Calu3 (cell line): ENCODE results near the gene ZNF672. TPM values are rescaled to one million over a fixed set of nuclear protein-coding genes. Genes with fewer than 3 reads are reported as not detected.
A peak's percentile ranks its signal among the peaks of the same experiment; 100 is the strongest.
"Not testable (repeated sequence)": the region's sequence is repeated elsewhere in the genome, so short reads cannot be mapped to it uniquely, and the experiment has no call there.

ENCODE experiments used
- Bru-seq: library from RNA; stranded (reverse); fragments of 400-500 nt; gene quantifications from one replicate; lab custom pipeline; 2021; lab: Mats Ljungman, UMichigan
- BruChase-seq, 2 experiments: library from RNA; stranded (reverse); fragments of 400-500 nt; gene quantifications; one replicate each; lab custom pipeline; 2021; lab: Mats Ljungman, UMichigan
- BruUV-seq: library from RNA; stranded (reverse); fragments of 400-500 nt; replicated peaks from 2 replicates; lab custom pipeline; 2021; lab: Mats Ljungman, UMichigan
- CTCF ChIA-PET: fragments of 300-600 bp; sonication (Branson Sonifier 250); formaldehyde crosslinking; loops from one replicate; lab custom pipeline; 2022; ENCODE audit warnings: antibody characterized with exemption; lab: Charles Lee
- DNase-seq: peaks from one replicate; pipeline ENCODE4 v3.0.0; 2022
- H3K27ac Mint-ChIP-seq: one replicate; pipeline ENCODE4 v1.8.0; 2022; ENCODE audit warnings: mixed read lengths; ENCODE audit not compliant: unreplicated experiment
- H3K27me3 Mint-ChIP-seq: one replicate; pipeline ENCODE4 v1.8.0; 2022; ENCODE audit warnings: mixed read lengths; ENCODE audit not compliant: unreplicated experiment
- H3K36me3 Mint-ChIP-seq: one replicate; pipeline ENCODE4 v1.8.0; 2022; ENCODE audit warnings: mild to moderate bottlenecking, moderate library complexity, mixed read lengths; ENCODE audit not compliant: insufficient read depth, unreplicated experiment
- H3K4me1 Mint-ChIP-seq: one replicate; pipeline ENCODE4 v1.8.0; 2022; ENCODE audit warnings: mild to moderate bottlenecking, low read depth, mixed read lengths; ENCODE audit not compliant: unreplicated experiment
- H3K4me3 Mint-ChIP-seq: one replicate; pipeline ENCODE4 v1.8.0; 2022; ENCODE audit warnings: mild to moderate bottlenecking, low read depth, moderate library complexity, mixed read lengths; ENCODE audit not compliant: unreplicated experiment
- H3K9me3 Mint-ChIP-seq: one replicate; pipeline ENCODE4 v1.8.0; 2022; ENCODE audit warnings: low read depth, mixed read lengths; ENCODE audit not compliant: unreplicated experiment
- intact Hi-C: fragments of 100-400 bp; cut with micrococcal nuclease; formaldehyde crosslinking; loops from one replicate; pipeline ENCODE4 v1.10.0; 2022; ENCODE audit not compliant: unreplicated experiment
- long read RNA-seq: library from polyadenylated mRNA; stranded (forward); transcript quantifications from one replicate; pipeline ENCODE4 v2.0.0, GENCODE V29; 2022
- total RNA-seq: library from RNA; stranded (reverse); gene quantifications from 2 replicates; pipeline ENCODE4 v1.2.3, GENCODE V29; 2022
- TF ChIP-seq, protein P1 (sequence below): fragments of 200-600 bp; IDR thresholded peaks from one replicate; pipeline ENCODE4 v1.8.0; 2022; ENCODE audit warnings: antibody characterized with exemption; ENCODE audit not compliant: unreplicated experiment

The ZNF672 gene
- total RNA-seq (28.3 and 28.7 TPM in 2 replicates), Bru-seq, nascent RNA (percentile 71 among the genes with signal in this experiment), BruChase-seq, experiment 1, labeled RNA remaining after a 6-hour chase (percentile 63 among the genes with signal in this experiment), BruChase-seq, experiment 2, labeled RNA remaining after a 2-hour chase (percentile 84 among the genes with signal in this experiment)
- long read RNA-seq, transcript ZNF672-201 (4 exons, 2,989 nt), result major isoform, 12 of 21 reads
- long read RNA-seq, partial matches to known transcripts, result 1 of 21 reads
- long read RNA-seq, other reads (novel, unspliced or antisense), result 8 of 21 reads

DNA sequence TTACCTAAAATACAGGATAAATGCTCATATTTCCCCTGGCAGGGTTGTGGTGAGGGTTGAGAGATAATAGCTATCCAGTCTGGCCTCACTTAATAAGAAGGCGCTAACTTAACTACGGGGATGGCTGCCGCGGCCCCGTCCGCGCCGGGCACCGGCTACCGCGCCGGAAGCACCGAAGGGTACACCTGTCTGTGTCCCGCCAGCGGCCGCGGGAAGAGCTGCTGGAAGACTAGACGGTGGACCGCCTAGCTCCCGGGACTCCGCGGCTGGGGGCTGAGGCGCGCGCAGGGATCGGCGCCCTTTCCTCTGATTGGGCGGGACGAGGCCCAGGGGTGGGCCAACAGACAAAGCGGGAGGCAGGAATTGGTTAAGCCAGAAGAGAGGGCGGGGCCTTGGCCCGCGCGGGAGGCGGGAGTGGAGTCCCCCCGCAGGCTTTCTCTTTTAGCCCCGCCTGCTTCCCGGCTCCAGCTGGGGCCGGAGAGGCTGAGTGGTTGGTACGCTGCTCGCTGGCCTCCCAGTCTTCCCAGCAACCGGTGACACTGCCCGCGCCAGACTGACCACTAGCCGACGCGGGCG lies at the start of gene ZNF672:
TSS of gene ZNF672 (plus strand) at position 444 of the 576 bp plus-strand sequence. CDS start 9,051 bp downstream, outside the sequence.
- peak; percentile 99 for DNase-seq
- TF ChIP-seq, protein P1, sequence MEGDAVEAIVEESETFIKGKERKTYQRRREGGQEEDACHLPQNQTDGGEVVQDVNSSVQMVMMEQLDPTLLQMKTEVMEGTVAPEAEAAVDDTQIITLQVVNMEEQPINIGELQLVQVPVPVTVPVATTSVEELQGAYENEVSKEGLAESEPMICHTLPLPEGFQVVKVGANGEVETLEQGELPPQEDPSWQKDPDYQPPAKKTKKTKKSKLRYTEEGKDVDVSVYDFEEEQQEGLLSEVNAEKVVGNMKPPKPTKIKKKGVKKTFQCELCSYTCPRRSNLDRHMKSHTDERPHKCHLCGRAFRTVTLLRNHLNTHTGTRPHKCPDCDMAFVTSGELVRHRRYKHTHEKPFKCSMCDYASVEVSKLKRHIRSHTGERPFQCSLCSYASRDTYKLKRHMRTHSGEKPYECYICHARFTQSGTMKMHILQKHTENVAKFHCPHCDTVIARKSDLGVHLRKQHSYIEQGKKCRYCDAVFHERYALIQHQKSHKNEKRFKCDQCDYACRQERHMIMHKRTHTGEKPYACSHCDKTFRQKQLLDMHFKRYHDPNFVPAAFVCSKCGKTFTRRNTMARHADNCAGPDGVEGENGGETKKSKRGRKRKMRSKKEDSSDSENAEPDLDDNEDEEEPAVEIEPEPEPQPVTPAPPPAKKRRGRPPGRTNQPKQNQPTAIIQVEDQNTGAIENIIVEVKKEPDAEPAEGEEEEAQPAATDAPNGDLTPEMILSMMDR, result no peak
- intact Hi-C loops, result loop anchor here (1.0 kb wide), 1 partner anchor 35 kb away; no protein-coding TSS in a partner anchor
- no peaks in the 10 kb centered on the region for H3K36me3 Mint-ChIP-seq
- BruUV-seq, result no TSS peak
- H3K27ac Mint-ChIP-seq, result no peak within 1 kb of the TSS
- H3K9me3 Mint-ChIP-seq, result no peaks in the 10 kb centered on the region
- no peak within 1 kb of the TSS for H3K4me3 Mint-ChIP-seq
- H3K4me1 Mint-ChIP-seq, result no peaks in the 10 kb centered on the region
- CTCF ChIA-PET, result interaction anchor here (0.7 to 3.5 kb wide), 8 partner anchors 9 to 134 kb away, joined by 3 to 21 read pairs (median 6); partner anchors contain the start of genes SH3BP5L and ZNF692
- H3K27me3 Mint-ChIP-seq, result no peaks in the 10 kb centered on the region

DNA sequence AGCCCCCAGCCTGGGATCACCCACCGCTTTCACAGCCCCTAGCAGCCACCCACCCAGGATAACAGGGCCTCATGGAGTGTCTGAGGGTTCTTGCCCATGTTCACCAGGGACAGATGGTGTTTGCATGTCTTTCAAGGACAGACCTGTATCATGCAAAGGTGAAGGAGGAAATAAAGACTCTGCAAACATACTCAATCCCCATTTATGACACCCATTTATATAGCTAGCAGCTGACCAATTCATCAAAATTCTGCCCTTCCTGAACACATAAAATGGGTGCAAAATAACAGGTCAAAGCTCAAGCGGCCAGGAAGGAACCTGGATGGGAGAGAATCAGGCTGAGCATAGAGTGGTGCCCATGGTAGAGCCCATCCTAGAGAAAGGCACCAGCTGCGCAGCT lies 49.7 kb upstream of the ZNF672 start:
- no TSS peak for BruUV-seq
- no peak for DNase-seq
- Mint-ChIP-seq H3K4me3 (no peak overlapping the region), H3K9me3 (peaks cover 5% of the 10 kb centered on the region), H3K36me3 (no peaks in the 10 kb centered on the region), H3K27me3 (no peaks in the 10 kb centered on the region), H3K27ac (no peak overlapping the region), H3K4me1 (no peaks in the 10 kb centered on the region)
- TF ChIP-seq, protein P1, result no peak
- CTCF ChIA-PET, result no interaction called here
- intact Hi-C loops, result no loop called here

- H3K27me3 Mint-ChIP-seq, DNase-seq, BruUV-seq, H3K9me3 Mint-ChIP-seq, intact Hi-C loops, H3K4me3 Mint-ChIP-seq, H3K36me3 Mint-ChIP-seq, H3K4me1 Mint-ChIP-seq, CTCF ChIA-PET, H3K27ac Mint-ChIP-seq: not testable (repeated sequence)
Measured at GRCh38 chr1:248789337-248789736, 48.7 kb upstream of the ZNF672 start.

DNA sequence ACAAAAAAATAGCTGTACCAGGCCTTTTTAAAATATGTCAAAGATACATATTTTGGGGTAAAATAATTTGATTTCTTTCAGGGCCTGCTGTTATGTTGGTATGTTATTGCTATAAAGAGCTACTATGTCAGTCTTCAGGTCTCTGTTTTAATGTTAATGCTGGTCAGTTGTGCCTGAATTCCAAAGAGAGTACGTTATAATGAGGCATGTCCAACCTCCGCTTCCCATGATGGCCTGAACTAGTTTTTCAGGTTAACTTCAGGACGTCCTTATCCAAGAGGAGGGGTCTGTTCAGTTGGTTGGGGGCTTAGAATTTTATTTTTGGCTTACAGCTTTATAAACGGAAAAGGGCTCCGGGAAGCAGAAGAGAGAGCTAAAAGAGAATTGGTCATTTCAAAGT lies 47.6 kb upstream of the ZNF672 start:
- Mint-ChIP-seq H3K4me1 (no peaks in the 10 kb centered on the region), H3K36me3 (no peaks in the 10 kb centered on the region), H3K9me3 (peaks cover 10% of the 10 kb centered on the region), H3K27ac (no peak overlapping the region), H3K27me3 (no peaks in the 10 kb centered on the region), H3K4me3 (no peak overlapping the region)
- no TSS peak for BruUV-seq
- CTCF ChIA-PET, result interaction anchor here (0.7 kb wide), 1 partner anchor 1397 kb away, joined by 3 read pairs; no protein-coding TSS in a partner anchor
- TF ChIP-seq, protein P1, result no peak
- intact Hi-C loops, result no loop called here
- DNase-seq, result no peak
